ENCODE results near the gene ZER1.

ZER1 gene

DNA sequence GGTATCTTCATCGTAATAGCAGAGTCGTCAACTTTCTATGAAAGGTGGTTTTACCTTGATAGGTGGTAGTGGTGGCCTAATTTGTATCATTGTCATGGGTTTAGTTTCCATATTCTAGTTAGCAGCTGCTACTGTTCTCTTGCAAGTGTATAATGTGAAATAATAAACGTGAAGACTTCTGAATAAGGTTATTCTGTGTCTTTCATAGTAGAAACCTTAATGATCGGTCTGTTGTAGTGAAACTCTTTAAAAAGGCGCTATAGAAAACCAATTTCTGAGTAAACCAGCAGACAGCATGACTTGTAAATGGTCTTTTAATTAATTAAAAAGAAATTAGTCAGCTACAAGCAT lies 81.1 kb downstream of the ZER1 start:
- DNase-seq (ENCODE audit: low spot score), result no peak

DNA sequence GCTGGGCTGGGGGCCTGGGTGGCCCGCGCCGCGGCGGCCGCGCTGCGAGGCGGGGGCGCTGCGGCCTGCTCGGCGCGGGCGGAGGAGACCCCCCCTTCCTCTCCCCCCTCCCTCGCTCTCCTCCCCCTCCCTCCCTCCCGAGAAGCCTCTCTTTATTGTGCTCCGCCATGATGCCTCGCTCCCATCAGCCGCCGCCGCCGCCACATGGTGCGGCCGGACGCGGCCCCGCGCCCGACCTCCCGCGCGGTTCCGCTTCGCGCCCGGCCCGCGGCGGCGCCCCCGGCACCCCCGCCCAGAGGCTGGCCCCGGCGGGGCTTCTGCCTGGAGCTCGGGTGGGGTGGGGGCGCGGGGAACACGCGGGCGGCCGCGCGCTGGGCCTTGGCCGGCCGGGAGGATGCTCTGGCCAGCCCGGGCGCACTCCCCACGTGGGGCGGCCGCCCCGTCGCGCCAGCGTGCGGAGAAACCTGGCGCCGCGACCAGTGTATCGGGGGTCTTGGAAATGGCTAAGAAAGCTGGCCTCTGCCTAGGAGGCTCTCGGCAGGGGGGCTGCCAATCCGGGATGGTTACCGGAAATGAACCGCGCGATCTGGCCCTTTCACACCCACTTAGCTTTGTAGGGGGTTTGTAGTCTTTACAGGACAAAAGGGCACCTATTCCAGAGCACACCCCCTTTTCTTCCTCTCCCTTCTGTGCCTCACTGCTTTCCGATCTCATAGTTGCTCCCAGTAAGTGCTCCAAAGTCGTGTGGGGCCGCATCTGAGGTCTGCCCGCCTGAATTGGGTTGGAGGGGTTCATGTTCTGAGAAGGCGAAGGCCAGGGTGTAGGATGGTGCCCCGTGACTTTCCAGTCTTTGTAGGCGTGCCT lies 81.7 kb downstream of the ZER1 start:
- peak; percentile 58 for DNase-seq (ENCODE audit: low spot score)

DNA sequence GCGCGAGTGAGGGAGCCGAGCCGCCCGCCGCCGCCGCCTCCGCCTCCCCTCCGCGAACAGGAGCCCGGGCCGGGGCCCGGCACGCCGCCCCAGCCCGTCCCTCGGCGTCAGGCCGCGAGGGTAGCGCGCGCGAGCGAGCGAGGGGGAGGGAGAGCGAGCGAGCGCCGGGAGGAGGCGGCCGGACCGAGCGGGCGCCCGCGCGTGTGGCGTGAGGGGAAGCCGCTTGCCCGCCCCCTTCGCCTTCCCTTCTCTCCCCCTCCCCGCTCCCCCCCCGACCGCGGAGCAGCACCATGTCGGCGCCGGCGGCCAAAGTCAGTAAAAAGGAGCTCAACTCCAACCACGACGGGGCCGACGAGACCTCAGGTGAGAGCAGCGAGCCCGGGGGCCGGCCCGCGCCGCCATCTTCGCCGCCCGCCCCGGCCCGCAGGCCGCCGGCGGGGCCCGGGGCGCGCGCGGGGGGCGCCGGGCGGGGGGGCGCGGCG lies 82.4 kb downstream of the ZER1 start:
- DNase-seq (ENCODE audit: low spot score), result no peak

- peak; percentile 88 for DNase-seq (ENCODE audit: low spot score)
Measured at GRCh38 chr9:128688501-128689292, 83.0 kb downstream of the ZER1 start, which contains the start of gene SET. Gene SET (plus strand): TSS chr9:128689222. CDS start chr9:128689583, 361 bp downstream.

DNA sequence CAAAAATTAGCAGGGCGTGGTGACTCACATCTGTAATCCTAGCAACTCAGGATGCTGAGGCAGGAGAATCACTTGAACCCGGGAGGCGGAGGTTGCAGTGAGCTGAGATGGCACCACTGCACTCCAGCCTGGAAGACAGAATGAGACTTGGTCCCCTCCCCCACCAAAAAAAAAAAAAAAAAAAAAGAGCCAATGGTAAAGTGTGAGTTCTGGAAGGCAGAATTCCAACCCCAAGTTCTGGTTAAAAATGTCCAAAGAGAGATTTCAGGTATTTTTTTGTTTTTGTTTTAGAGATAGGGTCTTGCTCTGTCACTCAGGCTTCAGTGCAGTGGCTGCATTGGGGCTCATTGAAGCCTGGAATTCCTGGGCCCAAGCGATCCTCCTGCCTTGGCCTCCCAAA lies 84.3 kb downstream of the ZER1 start:
- DNase-seq (ENCODE audit: low spot score), result no peak

- no peak for DNase-seq (ENCODE audit: low spot score)
Measured at GRCh38 chr9:128685636-128686489, 85.9 kb downstream of the ZER1 start.

- peak; percentile 89 for DNase-seq (ENCODE audit: low spot score)
Measured at GRCh38 chr9:128684325-128685199, 87.2 kb downstream of the ZER1 start.

- DNase-seq (ENCODE audit: low spot score), result no peak
Measured at GRCh38 chr9:128684065-128684324, 87.7 kb downstream of the ZER1 start.

- peak; percentile 68 for DNase-seq (ENCODE audit: low spot score)
Measured at GRCh38 chr9:128683340-128684064, 88.2 kb downstream of the ZER1 start.

Measured in SW480 (cell line).